GM19099 (cell line): Measurements from ENCODE around the gene CYSLTR2.

Experiments
- POLR2A ChIP-seq: IDR thresholded peaks from 3 replicates; pipeline ENCODE4 v1.6.1; 2011; ENCODE audit warnings: low read depth; ENCODE audit not compliant: insufficient read length; ENCODE audit errors: extremely low read depth

Gene CYSLTR2

GRCh38 chr13:48739386-48739964 is 85.7 kb downstream of the CYSLTR2 start:
- TF ChIP-seq POLR2A, result no peak

DNA sequence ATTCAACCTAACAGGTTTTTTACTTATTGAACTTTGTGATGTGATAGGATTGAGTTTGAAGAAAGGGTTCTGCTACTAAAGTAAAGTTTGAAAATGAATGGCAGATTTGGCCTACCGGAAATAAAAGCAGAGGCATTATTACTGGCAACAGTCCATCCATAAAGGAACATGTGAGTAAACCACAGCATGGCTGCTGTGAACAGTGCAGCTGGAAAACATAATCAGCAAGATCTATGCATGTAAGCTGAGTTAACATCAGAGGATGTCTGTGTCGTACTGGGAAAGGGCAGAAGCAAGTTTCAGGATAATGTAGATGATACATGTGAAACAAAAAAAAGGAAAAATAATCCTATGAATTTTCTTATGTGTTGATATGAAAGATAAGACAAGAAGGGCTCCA is 87.6 kb downstream of the CYSLTR2 start:
- no peak for TF ChIP-seq POLR2A

DNA sequence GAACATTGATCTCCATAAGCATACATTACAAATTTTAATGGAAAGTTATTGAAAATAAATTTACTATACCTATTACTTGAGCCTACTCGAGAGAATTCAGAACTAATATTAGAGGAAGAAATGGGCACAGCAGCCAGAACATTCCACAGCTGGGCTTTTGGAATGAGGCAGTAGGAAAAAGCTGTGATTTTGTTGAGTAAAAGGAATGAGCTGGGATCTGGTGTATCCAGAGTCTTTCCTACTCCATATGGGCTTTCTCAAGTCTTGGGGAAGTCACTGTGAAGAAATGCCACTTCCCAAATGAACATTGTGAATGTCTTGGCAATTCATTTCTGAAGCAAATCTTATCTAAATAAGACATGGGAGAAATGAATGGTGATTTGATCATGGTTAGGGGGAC is 93.1 kb downstream of the CYSLTR2 start:
- TF ChIP-seq POLR2A, result no peak

DNA sequence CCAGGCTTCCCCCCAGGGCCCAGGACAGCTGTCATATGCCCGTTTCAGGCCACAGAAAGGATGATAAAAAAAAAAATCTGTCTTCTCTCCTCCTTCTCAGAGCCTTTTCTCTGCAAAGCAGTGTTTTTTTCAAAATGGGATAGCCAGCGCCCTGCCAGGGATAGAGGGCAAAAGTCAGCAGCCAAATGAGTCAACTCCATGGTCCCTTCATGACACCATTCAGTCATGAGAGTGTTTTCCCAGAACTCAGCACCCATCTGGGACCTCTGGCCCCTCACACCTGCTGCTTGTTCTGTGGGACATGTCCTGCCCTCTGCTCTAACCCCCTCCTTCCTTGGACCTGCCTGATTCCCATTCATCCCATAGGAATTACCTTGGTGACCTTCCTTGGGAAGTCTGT is 95.0 kb downstream of the CYSLTR2 start:
- TF ChIP-seq POLR2A, result no peak

GRCh38 chr13:48749144-48749543 is 95.4 kb downstream of the CYSLTR2 start:
- TF ChIP-seq POLR2A, result no peak

DNA sequence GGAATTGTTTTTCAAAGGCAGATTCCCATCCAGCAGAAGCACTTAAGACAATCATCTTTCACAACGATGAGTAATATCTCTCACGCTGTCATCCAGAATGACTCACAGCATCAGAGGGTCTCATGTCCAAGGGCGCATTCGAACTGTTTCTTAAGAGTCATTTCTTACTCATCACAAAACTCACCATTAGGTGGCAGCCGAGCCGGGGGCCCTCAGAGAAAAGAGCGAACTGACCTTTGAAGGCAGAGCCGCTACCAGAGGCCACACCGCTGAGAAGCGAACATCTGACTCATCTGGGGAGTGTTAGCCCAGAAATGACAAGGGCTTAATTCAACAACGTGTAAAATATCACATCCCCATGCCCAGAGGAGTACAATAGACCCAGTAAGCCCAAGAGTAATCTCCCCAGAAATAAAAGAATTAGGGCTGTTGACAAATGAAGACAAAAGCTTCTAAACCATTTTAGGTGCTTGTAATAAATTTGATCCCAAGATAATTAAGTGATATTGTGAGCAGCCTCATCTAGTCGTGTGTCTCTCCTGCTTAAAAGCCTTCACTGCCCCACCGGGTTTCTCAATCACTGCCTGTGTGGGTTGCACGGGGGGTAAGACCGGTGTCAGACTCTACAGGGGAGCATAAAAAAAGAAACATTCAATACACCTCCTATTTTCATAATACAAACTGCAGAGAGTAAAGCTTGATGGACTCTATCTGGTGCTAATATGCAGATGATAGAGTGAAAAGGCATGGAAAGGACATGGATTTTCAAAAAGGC is 96.2 kb downstream of the CYSLTR2 start:
- no peak for TF ChIP-seq POLR2A

- TF ChIP-seq POLR2A, result no peak
Observed at GRCh38 chr13:48750588-48751383, 97.1 kb downstream of the CYSLTR2 start.

- TF ChIP-seq POLR2A, result no peak
Observed at GRCh38 chr13:48760626-48761025, 106.9 kb downstream of the CYSLTR2 start.
